LHCN-M2 (cell line): ENCODE data around the gene CHCHD2. TPM values are rescaled to one million over a fixed set of nuclear protein-coding genes. Genes with fewer than 3 reads are reported as not detected.
A peak's percentile ranks its signal among the peaks of the same experiment; 100 is the strongest.
"Not testable (repeated sequence)": the region's sequence is repeated elsewhere in the genome, so short reads cannot be mapped to it uniquely, and the experiment has no call there.

Experiments
- DNase-seq: peaks from one replicate; pipeline ENCODE4 v3.0.0-alpha.2; 2012; ENCODE audit warnings: low read depth
- total RNA-seq: library from RNA; depleted of rRNA; stranded (reverse); fragments of >200 nt; gene quantifications from 2 replicates; pipeline ENCODE4 v1.2.3, GENCODE V29; 2014; rRNA removed

CHCHD2 gene
- total RNA-seq, 1 experiment from 2014 or later = 641 TPM

GRCh38 chr7:56083150-56083785 is 23.0 kb downstream of the CHCHD2 start:
- no peak for DNase-seq

- DNase-seq = no peak
Measured at GRCh38 chr7:56081626-56082340, 24.5 kb downstream of the CHCHD2 start.

- DNase-seq = not testable (repeated sequence)
Measured at GRCh38 chr7:56080726-56081435, 25.4 kb downstream of the CHCHD2 start.

- DNase-seq = peak; percentile 46
Measured at GRCh38 chr7:56079450-56080185, 26.7 kb downstream of the CHCHD2 start.

GRCh38 chr7:56078196-56078595 is 28.1 kb downstream of the CHCHD2 start:
- DNase-seq = no peak

GRCh38 chr7:56077681-56078080 is 28.6 kb downstream of the CHCHD2 start:
- DNase-seq = no peak

- peak; percentile 81 for DNase-seq
Measured at GRCh38 chr7:56074371-56074791, 31.9 kb downstream of the CHCHD2 start.

- not testable (repeated sequence) for DNase-seq
Measured at GRCh38 chr7:56066376-56066775, 39.9 kb downstream of the CHCHD2 start.

- peak; percentile 89 for DNase-seq
Measured at GRCh38 chr7:56063882-56064625, 42.2 kb downstream of the CHCHD2 start, which contains the start of gene SUMF2. Gene SUMF2, plus strand, starts transcription at chr7:56064286. Its CDS starts 26 bp downstream, at chr7:56064312.

- DNase-seq = no peak
Measured at GRCh38 chr7:56063500-56063881, 42.8 kb downstream of the CHCHD2 start.

GRCh38 chr7:56062382-56062781 is 43.9 kb downstream of the CHCHD2 start:
- DNase-seq = peak; percentile 76

- DNase-seq = no peak
Measured at GRCh38 chr7:56053993-56054392, 52.3 kb downstream of the CHCHD2 start.

GRCh38 chr7:56053379-56053778 is 52.9 kb downstream of the CHCHD2 start:
- no peak for DNase-seq

Other genes starting within 250 kb of the CHCHD2 start
- not detected in 2 replicates for gene SEPTIN14, start 243.7 kb downstream of the CHCHD2 start, total RNA-seq
- 1.7 and 2.1 TPM in 2 replicates for gene ZNF713, start 219.0 kb downstream of the CHCHD2 start, total RNA-seq
- 18.4 and 19.3 TPM in 2 replicates for gene MRPS17, start 154.6 kb downstream of the CHCHD2 start, total RNA-seq
- 60.9 and 75.7 TPM in 2 replicates for gene NIPSNAP2, start 141.9 kb downstream of the CHCHD2 start, total RNA-seq
- 81.0 and 103 TPM in 2 replicates for gene PSPH, start 55.0 kb downstream of the CHCHD2 start, total RNA-seq
- 318 and 320 TPM in 2 replicates for gene CCT6A, start 54.7 kb downstream of the CHCHD2 start, total RNA-seq
- gene SUMF2, start 42.2 kb downstream of the CHCHD2 start, total RNA-seq = 252 and 253 TPM in 2 replicates
- gene PHKG1, start 13.5 kb downstream of the CHCHD2 start, total RNA-seq = 0.38 and 0.46 TPM in 2 replicates
- not detected in 2 replicates for gene NUPR2, start 9.9 kb upstream of the CHCHD2 start, total RNA-seq